Stimulated activated CD4-positive, alpha-beta T cell treated with anti-CD3 and anti-CD28 coated beads, TNF-alpha, amount 100 ng/mL, for 48 hours (primary cell): ENCODE results near the gene LST1.
"Not testable (repeated sequence)": the region's sequence is repeated elsewhere in the genome, so short reads cannot be mapped to it uniquely, and the experiment has no call there.

Experiments used
- DNase-seq, 3 donors: peaks; one replicate each; pipeline ENCODE4 v3.0.0-alpha.2; 2020; ENCODE audit warnings: low read depth in 3 of 3

The LST1 gene

DNA sequence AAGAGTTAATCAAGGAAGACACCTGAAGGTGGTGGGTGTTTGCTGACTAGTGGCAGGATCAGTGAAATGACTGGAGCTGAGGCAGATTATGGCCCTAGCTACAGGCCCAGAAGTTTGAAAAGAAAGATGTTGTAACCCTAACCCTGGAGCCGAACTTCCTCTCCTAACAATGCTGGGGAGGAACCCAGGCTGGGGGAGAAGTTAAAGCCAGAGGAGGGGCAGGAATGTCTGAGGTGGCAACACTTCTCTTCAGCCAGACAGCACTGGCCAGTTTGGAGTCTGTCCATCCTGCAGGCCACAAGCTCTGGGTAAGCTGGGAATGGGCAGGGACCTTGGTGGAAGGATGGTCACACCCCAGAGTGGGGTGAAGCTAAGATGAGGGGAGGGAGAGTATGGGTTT lies at the start of gene LST1:
TSS of gene LST1 (plus strand) at position 270 of the 400 bp plus-strand sequence. CDS start 1,023 bp downstream, outside the sequence.
- no peak for DNase-seq

DNA sequence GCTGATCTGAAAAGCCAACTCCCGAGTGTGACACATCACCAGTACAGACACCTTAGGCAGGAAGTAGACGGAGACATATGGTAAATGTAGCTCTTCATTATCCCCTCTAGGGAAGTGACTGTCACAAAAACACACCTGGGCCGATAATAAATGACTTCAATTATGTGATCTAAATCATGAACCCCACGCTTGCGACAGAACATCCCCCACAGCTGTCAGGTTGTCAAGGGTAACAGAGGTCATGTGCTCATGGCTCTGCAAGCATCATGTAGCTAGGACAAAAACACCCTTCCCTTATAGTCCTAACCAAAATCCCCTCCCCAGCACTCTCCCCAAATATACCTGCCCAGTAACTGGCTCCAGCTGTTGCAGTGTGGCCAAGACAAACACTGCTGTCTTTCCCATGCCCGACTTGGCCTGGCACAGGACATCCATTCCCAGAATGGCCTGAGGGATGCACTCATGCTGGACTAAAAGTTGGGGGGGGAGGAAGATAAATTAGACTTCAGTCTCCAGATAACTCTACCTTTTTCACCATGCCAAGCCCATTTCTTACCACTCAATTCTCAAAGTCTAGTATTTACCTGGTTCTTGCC lies 47.2 kb upstream of the LST1 start:
- no peak for DNase-seq

DNA sequence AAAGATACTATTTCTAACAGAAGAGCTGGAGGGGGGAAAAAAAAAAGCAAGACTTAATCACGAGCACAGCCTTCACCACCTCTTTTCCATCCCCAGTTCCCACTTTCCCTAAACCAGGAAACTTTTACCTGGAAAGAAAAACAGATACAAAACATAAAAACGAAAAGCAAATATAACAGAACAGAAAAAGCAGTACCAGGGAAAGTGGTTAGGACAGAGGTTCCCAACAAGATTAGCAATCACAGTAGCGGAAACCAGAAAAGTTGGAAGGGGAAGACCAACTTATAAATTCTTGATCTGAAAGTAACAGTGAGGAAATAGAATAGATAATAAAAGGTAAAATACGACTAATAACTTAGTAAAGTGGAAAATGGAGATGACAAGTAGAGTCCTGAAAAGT lies 45.4 kb upstream of the LST1 start:
- no peak for DNase-seq

DNA sequence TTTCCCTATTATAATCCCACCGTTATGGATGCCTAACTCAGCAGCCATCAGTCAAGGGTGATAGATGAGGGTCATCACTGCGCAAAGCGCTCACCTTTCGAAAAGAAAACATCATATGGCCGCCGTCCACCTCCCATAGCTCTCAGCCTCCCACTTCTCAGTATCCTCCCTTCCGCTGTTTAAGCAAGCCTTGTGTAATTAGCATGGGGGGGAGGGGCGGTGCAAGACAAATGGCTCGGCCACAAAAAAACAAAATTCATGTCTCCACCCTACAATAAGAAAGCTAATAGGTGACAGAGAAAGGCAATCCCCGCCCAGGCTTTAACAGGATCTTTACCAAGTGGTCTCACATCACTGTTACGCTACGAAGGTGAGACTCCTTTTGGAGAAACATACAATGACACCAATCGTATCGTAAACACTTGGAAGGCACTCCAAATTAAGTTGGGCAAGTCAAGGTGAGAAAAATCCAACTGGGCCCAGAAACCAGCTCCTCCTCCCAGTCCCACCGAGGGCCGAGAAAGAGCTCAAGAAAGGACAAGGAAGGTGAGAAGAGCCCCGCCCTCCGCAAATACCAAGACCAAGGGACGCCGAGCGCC lies 44.9 kb upstream of the LST1 start:
- peak in 2 of 3 donors; percentile 34 to 56 for DNase-seq

DNA sequence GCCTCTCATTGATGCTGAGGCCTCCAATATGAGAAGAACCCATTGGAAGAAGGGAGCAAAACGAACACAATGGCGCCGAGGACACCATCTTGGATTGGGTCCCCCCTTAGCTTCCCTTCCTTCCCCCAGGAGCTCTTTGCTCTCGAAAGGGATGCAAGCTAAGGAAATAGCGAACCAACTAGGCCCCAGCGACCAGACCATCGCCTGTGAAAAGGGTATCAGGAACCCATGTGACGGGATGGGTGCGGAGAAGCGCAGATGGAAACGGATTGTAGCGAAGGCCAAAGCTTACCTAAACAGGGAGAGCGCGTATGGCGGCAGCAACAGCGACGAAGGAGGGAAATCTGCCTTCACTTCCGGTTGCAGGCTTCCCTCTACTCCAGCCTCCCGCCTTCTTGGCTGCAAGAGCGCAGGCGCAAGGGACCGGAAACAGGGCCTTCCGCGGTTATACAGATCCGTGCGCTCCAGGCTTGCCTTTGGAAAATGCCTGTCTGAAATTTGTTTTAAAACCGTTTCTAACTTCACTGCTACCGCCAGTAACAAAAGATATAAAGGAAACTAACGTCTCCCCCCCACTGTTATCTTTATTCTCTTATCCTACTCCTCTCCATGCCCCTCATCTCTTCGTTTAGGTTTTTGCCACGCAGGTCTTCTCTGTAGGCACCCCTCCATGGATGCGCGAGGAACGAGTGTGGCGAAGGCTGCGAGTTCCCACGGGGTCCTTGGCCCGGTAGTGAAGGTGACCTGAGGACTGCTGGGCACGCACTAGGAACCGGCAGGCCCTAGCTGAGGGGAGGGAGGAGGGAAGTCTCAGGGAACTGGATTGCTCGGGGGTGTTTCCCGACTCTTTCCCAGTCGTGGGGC lies 44.2 kb upstream of the LST1 start, which contains the start of gene DDX39B:
TSS of gene DDX39B (minus strand) at position 346 of the 864 bp plus-strand sequence. CDS start 1,471 bp downstream, outside the sequence.
- peak; percentile 84 to 91 (median 88) for DNase-seq

DNA sequence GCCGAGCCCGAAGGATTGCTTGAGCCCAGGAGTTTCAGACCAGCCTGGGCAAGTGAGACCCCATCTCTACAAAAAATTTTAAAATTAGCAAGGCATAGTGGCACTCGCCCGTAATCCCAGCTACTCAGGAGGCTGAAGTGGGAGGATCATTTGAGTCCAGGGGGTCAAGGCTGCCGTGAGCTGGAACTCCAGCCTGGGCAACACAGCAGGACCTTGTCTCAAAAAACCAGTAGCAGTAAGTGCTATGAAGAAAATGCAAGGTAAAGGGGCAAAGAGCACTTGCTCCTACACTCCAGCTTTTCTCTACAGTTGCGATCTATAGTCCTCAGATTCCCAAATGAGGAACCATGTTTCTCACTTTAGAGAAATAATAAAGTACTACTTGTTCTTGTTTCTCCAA lies 42.4 kb upstream of the LST1 start:
- DNase-seq, result no peak

DNA sequence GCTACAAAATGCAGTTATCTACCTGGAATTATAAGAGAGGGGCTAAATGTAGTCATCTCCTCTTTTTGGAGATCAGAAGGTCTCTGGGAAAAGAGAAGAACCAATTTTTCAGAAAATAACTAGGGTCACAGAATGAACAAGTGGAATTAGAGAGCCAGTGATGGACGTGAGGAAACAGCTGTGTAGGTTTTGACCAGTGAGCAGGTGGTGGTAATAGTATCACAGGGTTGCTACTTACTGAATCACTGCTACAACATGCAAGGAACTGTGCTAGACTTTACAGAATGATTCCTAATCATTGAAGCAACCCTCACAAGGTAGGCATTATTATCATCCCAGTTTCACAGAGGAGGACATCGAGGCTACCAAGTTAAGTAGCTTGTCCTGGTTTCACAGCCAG lies 41.4 kb upstream of the LST1 start:
- DNase-seq, result no peak

DNA sequence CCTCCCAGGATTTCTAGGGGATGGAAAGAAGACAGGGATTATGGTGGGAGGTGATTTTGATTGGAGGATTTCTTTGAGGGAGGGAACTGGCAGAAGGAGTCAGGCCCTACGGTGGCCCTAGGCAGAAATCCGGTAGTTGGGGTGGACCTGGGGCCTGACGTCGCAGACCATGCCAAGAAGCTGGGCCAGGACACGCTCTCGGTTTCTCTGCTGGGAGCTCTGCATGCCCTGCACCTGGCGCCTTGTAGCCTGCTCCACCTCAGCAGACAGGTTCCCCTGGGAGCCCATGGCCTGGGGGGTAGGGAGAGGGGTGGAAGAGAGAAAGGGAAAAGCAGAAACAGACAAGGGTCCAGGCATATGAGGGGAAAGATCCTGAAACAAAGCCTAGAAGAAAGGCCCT lies 40.8 kb upstream of the LST1 start:
- no peak for DNase-seq

DNA sequence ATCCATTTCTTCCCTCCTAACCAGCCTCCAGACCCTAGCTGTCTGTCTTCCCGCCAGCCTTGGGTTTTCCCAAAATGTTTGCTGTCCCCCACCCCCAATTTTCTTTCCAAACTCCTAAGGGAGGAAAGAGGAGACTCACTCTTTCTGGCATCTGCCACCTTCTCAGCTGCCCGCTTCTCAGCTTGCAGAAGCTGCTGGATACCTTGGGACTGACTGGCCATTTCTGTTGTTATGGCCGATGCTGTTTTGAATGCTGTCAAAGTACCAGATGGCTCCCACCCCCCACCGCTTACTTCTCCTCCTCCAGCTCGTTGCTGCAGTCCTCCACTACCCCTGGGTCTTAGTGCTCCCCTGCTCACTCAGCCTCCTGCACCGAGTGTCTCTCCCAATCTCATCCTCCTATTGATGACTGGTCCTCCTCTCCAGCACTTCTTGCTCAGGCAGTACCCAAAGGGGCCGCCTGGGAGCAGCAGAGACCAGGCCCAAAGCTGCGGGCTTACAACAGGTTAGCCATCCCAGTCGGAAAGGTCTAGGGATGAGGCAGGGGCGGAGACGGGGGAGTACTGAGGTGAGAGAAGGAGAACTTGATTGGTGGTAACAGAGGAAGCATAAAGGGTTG lies 39.6 kb upstream of the LST1 start, which contains the start of gene ATP6V1G2:
TSS of gene ATP6V1G2 (minus strand) at position 270 of the 619 bp plus-strand sequence. CDS start at position 221, 49 bp downstream.
- peak; percentile 73 to 89 (median 81) for DNase-seq

DNA sequence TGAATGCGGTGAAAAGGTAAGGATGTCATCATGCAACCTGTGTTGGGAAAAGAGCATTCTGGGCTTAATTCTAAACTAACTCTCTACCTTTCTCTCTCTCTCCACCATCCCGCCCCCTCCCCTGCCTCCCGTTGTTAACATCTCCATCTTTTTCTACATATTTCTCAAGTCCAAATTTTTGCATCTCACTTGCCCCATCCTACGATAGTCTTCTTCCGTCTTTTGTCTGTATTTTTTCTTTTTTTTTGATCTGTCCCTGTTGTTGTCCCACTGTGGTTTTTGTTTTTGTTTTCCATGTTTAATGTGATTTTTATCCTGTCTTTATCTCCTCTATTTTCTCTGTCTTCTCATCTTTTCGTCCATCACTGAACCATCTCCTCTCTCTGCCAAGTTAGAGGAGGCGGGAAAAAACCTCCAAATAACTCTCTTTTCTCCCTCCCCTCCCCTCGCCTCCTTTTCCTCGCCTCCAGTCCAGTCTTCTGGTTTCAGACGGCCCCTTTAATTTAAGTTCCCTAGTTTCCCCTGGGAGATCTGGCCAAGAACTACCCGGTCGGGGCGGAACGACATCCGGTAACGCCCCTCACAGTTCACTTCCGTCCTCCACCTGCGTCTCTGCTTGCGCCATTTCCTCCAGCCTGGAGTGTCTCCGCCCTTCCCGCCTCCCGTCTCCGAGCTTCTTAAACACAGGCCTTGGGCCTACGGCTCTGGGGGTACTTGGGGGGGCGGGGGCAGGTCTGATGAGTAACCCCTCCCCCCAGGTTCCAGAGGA lies 38.9 kb upstream of the LST1 start, which contains the start of gene NFKBIL1:
TSS of gene NFKBIL1 (plus strand) at position 651 of the 769 bp plus-strand sequence. CDS start at position 738, 87 bp downstream.
- DNase-seq, result peak; percentile 82 to 92 (median 88)

DNA sequence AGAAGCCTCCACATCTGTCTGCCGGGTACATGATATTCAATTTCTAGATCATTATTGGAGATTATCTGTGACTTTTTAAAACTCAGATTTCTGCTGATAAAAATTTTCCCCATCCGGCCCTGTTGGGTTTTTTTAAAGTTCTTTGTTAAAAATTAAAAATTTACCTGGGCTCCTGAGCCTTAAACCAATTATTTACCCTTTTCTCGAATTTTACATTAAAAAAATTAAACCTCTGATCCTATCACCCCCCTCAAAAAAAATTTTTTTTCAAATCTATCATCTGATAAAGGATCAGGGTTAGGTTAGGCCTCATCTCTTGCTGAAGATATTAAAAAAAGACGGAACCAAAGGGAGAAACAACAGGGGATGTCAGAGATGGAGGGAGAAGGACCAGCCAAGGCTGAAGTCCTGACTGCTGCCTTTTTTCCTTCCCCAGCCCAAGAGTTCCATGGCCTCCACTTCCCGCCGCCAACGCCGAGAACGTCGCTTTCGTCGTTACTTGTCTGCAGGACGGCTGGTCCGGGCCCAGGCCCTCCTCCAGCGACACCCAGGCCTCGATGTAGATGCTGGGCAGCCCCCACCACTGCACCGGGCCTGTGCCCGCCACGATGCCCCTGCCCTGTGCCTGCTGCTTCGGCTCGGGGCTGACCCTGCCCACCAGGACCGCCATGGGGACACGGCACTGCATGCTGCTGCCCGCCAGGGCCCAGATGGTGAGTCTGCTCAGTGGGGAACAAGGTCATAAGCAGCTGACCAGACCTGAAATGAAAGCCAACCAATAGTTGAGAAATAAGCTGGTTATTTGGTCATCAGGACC lies 38.1 kb upstream of the LST1 start:
- DNase-seq, result no peak

DNA sequence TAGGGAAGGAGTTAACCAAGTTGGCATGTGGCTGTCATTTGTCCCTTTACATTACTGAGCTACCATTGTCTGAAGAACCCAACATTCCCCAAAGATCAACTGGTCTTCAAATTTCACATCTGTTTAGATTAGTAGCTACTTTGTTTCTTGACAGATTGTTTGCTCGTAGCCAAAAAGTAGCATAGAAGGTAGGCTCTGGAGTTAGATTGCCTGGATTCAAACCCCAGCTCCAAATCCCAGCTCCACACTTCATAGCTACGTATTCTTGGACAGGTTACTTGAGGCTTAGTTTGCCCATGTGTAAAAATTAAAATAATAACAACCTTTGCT lies 37.6 kb upstream of the LST1 start:
- DNase-seq, result no peak

DNA sequence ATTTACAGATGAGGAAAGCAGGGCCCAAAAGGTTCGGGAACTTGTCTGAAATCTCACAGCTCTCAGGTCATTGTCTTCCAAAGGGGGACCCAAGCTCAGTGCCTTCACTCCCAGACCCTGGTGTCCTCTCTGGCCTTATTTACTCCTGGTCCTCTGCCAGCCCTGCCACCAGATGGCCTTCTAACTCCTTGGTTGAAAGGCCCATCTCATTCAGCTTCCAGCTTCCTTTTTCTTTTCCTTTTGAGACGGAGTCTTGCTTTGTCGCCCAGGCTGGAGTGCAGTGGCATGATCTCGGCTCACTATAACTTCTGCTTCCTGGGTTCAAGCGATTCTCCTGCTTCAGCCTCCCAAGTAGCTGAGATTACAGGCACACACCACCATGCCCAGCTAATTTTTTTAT lies 34.7 kb upstream of the LST1 start:
- DNase-seq, result not testable (repeated sequence)

DNA sequence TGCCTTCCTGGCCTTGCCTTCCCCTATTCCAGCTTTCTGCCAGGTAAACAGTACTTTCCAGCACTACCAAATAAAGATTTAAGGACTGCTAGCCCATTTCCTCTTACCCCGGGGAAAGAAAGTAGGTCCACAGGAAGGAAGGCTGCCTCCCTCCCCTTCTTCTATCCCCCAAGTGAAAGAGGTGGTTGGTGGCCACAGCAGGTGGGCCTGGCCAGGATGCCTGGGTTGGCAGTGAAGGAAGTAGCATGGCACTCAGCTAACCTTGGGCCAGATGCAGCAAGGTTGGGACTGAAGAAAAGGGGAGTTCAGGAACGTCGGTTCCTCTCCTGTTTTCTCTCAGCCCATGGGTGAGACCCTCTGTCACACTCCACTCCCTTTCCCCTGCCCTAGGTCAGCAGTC lies 29.8 kb upstream of the LST1 start:
- DNase-seq, result no peak

DNA sequence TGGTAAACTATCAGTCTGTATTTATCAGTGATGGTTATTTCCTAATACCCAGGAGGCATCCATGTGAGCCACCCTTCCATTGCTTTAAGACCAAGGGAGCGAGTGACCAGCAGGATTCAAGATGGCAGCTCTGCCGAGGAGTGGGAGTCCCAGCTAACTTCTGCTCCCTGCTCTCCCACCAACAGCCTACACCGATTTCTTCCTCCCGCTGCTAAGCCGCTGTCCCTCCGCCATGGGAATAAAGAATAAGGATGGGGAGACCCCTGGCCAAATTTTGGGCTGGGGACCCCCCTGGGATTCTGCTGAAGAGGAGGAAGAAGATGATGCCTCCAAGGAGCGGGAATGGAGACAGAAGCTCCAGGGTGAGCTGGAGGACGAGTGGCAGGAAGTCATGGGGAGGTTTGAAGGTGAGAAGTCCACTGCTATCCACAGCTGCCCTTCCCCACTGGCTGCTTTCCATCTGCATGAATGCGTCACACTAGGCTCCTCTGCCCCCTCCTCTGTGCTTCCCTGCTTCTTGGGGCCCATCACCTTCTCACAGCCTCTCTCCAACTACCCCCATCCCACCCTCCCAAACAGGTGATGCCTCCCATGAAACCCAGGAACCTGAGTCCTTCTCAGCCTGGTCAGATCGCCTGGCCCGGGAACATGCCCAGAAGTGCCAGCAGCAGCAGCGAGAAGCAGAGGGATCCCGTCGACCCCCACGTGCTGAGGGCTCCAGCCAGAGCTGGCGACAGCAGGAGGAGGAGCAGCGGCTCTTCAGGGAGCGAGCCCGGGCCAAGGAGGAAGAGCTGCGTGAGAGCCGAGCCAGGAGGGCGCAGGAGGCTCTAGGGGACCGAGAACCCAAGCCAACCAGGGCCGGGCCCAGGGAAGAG lies 28.4 kb upstream of the LST1 start:
- DNase-seq, result no peak

DNA sequence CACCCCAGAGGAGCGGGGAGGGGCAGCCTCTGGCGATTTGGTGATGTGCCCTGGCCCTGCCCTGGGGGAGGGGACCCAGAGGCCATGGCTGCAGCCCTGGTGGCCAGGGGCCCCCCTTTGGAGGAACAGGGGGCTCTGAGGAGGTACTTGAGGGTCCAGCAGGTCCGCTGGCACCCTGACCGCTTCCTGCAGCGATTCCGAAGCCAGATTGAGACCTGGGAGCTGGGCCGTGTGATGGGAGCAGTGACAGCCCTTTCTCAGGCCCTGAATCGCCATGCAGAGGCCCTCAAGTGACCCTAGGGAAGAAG lies 27.8 kb upstream of the LST1 start:
- DNase-seq, result no peak

DNA sequence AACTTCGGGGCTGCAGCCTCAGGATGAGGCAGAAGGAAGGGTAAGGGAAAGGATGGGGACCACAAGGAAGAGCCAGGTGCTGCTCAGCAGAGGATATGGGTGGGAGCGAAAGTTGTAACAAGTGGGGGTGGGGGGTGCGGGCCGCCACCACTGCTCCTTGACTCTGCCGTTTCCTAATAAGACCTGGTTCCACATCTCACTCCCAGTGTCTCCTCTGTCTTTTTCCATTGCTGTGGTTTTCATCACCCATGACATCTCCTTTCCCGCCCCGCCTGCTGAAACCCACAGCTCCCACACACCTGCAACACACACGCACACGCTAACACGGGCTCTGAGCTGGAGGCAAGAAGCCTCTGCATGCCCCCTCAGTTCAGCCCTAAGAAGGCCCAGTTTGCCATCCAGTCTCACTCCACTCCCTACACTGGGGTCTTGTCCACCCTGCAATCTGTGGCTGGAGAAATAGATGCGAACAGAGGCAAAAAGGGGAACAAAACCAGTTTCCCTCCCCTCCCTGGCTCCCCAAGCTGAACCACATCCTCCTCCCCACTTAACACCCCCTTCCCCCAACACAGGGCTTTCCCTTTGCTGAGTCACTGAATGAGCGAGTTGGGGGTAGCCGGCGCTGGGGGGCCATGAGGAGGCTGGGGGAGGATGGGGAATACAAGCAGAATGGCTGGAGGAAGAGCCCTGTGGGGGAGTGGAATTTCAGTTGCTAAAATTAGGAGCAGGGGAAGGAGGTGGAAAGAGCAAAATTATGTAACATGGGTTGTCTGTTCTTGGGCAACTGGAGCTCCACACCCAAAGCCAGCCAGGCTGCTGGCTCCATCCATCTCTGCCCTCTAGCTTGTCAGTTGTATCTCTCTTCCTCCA lies 27.2 kb upstream of the LST1 start:
- no peak for DNase-seq

DNA sequence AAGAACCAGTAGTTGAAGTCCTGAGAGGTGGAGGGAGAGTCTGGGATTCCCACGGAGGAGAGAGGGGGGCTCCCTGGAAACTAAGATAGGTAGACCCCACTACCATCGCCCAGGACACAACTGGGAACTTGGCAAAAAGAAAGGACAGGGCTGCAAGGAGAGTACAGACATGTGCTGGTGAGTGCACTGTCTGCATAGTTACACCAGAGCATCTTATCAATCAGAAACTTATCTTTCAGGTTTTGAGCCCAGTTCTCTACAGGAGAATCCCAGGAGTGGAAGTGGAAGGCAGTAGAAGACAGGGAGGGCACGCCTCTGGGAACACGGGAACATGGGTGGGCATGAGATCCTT lies 26.5 kb upstream of the LST1 start:
- DNase-seq, result no peak
